Coronary artery (tissue), 2 donors: ENCODE data around the gene SP140L.

Experiments
- DNase-seq: peaks from one replicate; pipeline ENCODE4 v3.0.0-alpha.2; 2017; ENCODE audit warnings: low spot score
- H3K27ac ChIP-seq, 2 donors: fragments of 200-600 bp; sonication (generic); one replicate each; pipeline ENCODE4 v1.5.1; 2016 to 2019
- H3K4me3 ChIP-seq: fragments of 200-600 bp; sonication (generic); 2 replicates; pipeline ENCODE4 v1.5.1; 2016; ENCODE audit warnings: mild to moderate bottlenecking, moderate library complexity
- TF ChIP-seq, protein P1 (sequence below): fragments of 200-600 bp; sonication (generic); IDR thresholded peaks from one replicate; pipeline ENCODE4 v1.5.1; 2019; ENCODE audit warnings: antibody characterized with exemption

SP140L gene

DNA sequence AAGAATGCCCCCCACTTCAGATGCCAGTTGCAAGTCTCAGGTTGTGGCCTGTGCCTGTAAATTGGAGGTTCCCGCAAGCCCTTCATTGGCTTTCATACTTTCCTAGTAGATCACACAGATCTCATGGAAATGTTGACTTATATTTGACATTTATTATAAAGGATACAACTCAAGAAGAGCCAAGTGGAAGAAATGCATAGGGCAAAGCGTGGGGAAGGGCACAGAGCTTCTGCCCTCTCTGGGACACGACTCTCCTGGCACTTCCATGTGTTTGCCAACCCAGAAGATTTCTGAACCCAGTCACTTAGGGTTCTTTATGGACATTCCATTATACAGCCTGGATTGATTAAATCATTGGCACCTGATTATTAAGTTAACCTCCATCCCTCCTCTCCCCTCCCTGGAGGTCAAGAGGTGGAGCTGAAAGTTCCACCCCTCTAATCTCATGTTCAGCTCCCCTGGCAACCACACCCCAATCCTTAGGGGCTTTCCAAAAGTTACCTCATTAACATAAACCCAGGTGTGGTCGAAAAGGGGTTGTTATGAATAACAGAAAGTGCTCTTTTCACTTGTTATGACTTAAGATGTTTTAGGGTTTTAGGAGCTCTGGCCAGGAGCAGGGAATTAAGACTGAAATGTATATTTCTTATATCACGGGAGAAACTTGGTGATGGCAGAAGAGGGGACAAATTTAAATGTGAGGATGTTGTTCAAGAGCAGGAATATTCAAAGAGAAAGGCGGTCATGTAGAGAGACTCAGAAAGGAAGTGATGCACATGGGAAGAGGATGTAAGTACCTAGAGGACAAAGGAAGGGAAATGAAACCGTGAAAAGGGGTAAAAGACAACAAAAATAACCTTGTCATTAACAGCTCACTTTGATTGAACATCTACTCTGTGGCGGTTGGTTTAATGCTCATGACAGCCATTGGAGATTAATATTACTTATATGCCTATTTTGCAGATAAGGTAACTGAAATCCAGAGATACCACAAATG lies 120.8 kb downstream of the SP140L start:
- TF ChIP-seq, protein P1, sequence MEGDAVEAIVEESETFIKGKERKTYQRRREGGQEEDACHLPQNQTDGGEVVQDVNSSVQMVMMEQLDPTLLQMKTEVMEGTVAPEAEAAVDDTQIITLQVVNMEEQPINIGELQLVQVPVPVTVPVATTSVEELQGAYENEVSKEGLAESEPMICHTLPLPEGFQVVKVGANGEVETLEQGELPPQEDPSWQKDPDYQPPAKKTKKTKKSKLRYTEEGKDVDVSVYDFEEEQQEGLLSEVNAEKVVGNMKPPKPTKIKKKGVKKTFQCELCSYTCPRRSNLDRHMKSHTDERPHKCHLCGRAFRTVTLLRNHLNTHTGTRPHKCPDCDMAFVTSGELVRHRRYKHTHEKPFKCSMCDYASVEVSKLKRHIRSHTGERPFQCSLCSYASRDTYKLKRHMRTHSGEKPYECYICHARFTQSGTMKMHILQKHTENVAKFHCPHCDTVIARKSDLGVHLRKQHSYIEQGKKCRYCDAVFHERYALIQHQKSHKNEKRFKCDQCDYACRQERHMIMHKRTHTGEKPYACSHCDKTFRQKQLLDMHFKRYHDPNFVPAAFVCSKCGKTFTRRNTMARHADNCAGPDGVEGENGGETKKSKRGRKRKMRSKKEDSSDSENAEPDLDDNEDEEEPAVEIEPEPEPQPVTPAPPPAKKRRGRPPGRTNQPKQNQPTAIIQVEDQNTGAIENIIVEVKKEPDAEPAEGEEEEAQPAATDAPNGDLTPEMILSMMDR, result no peak
- DNase-seq, result no peak
- H3K4me3 ChIP-seq, result no peak overlapping the region
- H3K27ac ChIP-seq, result peak overlapping the region in 1 of 2 donors; percentile 27

DNA sequence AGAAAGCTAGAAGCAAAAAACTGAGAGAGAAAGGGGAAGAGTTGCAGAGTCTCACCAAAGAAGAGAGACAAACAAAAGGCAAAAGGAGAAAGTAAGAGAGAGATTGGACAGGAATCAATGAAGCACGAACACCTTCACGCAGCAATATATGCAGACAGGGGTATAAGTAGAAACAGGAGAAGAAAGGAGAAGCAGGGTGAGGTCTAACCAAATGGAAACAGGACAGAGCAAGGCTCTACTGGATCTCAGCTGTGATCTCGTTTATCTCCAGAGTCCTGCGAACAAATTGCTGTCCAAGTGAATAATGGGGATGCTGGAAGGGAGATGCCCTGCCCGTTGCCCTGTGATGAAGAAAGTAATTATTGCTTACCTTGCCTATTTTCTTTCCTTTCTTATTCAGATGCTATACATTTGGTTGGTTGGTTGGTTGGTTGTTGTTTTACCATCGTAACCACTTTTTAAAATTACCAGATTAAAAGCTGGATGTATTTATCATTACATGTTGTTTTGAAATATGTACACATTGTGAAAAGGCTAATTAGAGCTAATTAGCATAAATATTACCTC lies 123.0 kb downstream of the SP140L start:
- no peak overlapping the region for H3K4me3 ChIP-seq
- no peak overlapping the region for H3K27ac ChIP-seq
- no peak for DNase-seq
- TF ChIP-seq, protein P1, result no peak

DNA sequence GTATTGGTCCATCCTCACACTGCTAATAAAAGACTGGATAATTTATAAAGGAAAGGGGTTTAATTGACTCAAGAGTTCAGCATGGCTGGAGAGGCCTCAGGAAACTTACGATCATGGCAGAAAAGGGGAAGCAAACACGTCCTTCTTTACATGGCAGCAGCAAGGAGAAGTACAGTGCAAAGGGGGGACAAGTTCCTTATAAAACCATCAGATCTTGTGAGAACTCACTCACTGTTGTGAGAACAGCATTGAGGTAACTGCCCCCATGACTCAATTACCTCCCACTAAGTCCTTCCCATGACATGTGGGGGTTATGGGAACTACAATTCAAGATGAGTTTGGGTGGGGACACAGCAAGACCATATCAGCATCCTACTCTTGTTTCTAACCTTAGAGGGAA lies 126.0 kb downstream of the SP140L start:
- DNase-seq, result no peak
- TF ChIP-seq, protein P1, result no peak
- no peak overlapping the region for H3K27ac ChIP-seq
- H3K4me3 ChIP-seq, result no peak overlapping the region
